AG09309 (cell line): ENCODE measurements around the gene PHACTR3.

Experiments
- DNase-seq: peaks from one replicate; pipeline ENCODE4 v3.0.0-alpha.2; 2010; ENCODE audit warnings: low read depth
- H3K4me3 ChIP-seq: 2 replicates; pipeline ENCODE4 v1.5.1; 2011; ENCODE audit warnings: mild to moderate bottlenecking, low read depth, low read length, moderate library complexity; ENCODE audit not compliant: control insufficient read depth
- TF ChIP-seq, protein P1 (sequence below): IDR thresholded peaks from 2 replicates; pipeline ENCODE4 v1.5.1; 2011; ENCODE audit warnings: mild to moderate bottlenecking, low read depth, low read length, inconsistent platforms; ENCODE audit not compliant: insufficient read depth, control insufficient read depth; ENCODE audit errors: missing control alignments

Gene PHACTR3

DNA sequence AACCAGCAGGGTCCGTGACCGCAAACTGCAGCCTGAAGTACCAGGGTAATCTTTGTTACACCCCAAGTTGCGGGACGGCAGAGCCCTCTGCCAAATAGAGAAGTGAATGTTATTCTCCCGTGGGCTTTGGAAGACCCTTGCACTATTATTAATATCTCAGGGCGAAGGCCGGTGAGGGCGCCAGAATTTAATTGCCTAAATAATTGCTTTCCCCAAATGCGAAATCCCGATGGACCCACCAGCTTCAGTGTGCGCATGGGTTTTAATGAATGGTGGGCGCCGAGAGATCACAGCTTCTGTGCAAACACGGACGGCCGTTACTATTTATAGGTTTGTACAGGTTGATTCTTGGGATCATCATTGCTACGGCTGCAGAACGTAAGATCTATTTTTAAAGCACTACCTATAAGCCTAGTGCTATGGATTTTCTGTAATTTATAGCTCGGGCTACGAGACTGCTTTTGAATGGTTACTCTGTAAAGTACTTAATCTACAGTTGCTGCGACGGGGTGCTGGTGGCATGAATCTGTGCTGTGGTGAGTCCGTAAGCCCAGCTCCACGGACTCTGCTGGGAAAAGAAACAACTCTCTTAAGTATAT, 15.2 kb upstream of the PHACTR3 start:
- TF ChIP-seq, protein P1, sequence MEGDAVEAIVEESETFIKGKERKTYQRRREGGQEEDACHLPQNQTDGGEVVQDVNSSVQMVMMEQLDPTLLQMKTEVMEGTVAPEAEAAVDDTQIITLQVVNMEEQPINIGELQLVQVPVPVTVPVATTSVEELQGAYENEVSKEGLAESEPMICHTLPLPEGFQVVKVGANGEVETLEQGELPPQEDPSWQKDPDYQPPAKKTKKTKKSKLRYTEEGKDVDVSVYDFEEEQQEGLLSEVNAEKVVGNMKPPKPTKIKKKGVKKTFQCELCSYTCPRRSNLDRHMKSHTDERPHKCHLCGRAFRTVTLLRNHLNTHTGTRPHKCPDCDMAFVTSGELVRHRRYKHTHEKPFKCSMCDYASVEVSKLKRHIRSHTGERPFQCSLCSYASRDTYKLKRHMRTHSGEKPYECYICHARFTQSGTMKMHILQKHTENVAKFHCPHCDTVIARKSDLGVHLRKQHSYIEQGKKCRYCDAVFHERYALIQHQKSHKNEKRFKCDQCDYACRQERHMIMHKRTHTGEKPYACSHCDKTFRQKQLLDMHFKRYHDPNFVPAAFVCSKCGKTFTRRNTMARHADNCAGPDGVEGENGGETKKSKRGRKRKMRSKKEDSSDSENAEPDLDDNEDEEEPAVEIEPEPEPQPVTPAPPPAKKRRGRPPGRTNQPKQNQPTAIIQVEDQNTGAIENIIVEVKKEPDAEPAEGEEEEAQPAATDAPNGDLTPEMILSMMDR = no peak
- no peak for DNase-seq

DNA sequence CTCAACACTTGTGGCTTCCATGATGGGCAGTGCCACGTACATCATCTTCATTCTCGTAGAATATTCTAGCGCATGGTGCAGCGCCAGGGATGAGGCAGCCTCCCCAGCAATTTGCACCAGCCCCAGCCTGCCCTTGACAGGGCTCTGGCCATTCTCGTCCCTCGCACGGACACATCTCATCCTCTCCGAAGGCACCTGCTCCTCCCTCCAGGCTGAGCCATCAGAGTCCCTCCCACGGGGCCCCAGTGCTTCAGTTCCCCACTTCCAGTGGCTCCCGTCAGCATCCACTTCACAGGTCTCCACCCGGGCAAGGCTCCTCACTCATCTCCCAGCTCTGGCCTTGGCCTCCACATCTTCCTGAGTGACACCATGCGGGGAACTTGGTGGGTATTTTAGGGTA, 13.3 kb upstream of the PHACTR3 start:
- H3K4me3 ChIP-seq = no peak overlapping the region
- TF ChIP-seq, protein P1 = no peak
- DNase-seq = no peak

More for the DNA sequence above, 15.2 kb upstream of the PHACTR3 start:
- H3K4me3 ChIP-seq = no peak overlapping the region

DNA sequence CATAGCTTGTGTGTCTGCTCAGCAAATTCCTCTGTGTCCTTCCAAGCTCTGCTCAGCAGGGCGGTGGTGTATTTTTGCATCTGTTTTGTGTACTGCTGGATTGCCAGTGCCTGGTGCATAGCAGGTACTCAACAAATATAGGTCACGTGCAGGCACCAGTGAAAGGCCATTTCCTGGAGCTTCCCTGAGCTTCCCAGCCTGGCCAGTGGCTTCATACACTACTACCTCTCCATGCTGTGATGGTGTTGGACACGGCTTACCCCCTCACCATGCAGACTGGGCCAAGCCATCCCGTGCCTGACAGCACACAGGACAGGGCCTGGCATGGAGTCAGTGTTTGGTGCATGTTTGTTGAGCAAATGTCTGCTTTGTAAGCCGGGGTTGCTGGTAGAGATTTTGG, 7.7 kb upstream of the PHACTR3 start:
- TF ChIP-seq, protein P1 = no peak
- no peak overlapping the region for H3K4me3 ChIP-seq
- no peak for DNase-seq

DNA sequence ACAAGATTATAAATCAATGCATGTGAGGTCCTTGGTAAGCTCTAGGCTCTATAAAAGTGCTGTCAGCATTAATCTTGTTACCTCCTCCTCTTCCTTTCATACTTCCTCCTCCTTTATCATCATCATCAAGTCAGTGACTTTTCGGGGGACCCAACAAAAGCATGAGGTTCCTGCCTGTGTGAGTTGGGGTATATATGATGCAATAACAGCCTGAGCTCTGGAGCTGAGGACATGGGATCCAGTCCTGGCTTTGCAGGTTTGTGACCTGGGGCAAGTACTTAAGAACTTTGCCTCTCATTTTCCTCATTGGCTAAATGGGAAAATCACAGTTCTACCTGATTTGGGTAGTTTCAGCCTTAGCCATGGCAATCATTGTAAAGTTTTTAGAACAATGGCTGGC, 7.1 kb upstream of the PHACTR3 start:
- H3K4me3 ChIP-seq = no peak overlapping the region
- no peak for DNase-seq
- TF ChIP-seq, protein P1 = no peak

DNA sequence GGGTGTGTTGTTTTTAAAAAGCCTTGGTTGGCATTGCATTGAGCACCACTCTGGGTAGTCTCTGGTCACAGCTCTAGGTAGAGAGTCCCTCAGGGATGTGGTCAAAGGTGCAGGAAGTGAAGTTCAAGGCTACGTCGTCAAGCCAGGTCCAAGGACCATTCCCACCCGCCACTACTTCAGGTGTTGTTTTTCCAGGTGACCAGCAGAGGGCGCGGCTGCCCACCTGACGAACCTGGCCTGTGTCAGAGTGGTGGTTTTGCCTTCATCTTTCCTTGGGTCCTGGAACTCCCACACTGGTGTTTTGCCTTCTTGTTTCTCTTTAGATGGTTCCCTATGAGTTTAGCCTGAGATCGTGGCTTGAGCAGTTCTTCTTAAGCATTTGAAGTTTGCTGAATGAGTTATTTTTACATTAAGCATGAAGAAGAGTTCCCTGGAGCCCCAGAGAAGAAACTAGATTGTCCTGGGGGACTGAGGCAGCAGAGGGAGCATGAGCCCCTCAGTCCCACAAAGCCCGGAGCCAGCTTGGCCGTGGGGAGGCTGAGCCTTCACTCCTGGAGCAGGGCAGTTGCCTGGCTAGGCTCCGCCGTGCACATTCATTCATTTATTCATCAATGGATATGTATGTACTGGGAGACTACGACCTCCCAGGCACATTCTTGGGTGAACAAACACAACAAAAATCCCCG, 5.6 kb upstream of the PHACTR3 start:
- TF ChIP-seq, protein P1 = peak; percentile 75
- no peak for DNase-seq
- no peak overlapping the region for H3K4me3 ChIP-seq

DNA sequence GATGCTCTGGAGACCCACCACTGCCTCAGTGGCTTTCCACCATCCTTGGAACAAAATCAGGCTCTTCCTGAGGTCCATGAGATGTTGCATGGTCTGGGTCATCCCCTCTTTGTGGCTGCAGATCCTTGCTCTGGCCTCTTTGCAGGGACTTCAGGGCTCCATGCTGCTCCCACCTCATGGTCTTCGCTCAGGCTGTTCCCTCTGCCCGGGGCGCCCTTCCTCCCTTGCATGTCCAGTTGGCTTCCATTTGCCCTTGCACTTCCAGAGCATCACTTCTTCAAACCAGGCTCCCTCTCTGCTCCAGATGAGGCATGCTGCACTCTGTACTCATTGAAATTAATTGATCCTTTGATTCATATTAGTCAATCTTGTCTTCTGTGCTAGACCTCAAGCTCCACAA, 4.4 kb upstream of the PHACTR3 start:
- TF ChIP-seq, protein P1 = no peak
- DNase-seq = no peak
- H3K4me3 ChIP-seq = no peak overlapping the region
